Stimulated activated CD8-positive, alpha-beta memory T cell treated with anti-CD3 and anti-CD28 coated beads, Interleukin-7, amount 100 ng/mL, for 1 hour (primary cell): Measurements from ENCODE around the gene AGBL4.
"Not testable (repeated sequence)": the region's sequence is repeated elsewhere in the genome, so short reads cannot be mapped to it uniquely, and the experiment has no call there.

Source experiments
- DNase-seq, 2 donors: peaks; one replicate each; pipeline ENCODE4 v3.0.0-alpha.2; 2020; ENCODE audit warnings: low read depth in 2 of 2

AGBL4 gene

DNA sequence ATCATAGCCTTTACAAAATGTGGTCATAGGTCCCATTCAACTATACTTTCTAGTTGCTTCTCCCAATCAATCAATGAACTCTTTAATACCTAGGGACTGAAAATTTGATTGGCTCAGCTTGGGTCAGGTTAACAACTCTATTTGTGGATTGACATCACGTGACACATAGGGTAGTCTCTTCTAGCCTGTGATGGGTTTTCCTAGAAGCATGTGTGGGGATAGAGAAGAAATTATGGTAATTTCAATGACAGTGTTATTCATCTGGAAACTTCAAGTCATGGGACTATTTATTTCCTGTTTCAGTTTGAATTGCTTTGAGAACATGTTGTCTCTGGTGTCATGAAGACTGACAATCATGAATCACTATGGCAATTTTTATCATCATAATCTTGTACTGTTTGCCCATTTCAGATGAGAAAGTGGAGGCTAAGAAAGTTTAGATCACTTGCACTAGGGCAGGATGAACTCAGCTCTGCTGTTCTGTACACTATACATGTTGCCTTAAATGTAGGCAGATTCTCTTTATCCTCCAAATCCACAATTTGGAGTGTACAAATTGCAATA lies 717.2 kb downstream of the AGBL4 start:
- DNase-seq: no peak

DNA sequence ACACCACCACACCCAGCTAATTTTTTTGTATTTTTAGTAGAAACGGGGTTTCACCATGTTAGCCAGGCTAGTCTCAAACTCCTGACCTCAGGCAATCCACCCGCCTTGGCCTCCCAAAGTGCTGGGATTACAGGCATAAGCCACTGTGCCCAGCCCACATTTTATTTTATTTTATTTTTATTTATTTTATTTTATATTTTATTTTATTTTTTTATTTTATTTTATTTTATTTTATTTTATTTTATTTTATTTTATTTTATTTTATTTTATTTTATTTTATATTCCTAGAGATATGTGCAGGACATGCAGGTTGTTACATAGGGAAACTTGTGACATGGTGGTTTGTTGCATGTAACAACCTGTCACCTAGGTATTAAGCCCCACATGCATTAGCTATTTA lies 721.4 kb downstream of the AGBL4 start:
- DNase-seq: not testable (repeated sequence)

DNA sequence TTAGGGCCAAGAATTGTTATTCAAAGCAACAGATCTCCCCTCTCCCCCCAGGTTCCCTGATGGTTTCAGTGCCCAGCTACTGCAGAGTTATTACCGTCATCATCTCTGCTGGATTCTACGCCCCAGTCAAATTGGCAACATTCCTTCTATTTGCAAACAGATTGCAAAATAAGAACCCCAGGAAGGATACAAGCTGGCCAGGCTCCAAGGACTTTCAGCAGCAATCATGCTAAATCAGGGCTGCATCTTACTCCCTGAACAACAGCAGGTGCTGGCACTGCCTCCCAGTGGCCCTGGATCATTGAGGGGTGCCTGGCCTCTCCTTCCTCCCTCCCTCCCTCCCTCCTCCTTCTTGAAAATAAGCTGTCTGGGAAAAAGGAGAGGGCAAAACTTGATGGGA lies 725.5 kb downstream of the AGBL4 start:
- no peak for DNase-seq

DNA sequence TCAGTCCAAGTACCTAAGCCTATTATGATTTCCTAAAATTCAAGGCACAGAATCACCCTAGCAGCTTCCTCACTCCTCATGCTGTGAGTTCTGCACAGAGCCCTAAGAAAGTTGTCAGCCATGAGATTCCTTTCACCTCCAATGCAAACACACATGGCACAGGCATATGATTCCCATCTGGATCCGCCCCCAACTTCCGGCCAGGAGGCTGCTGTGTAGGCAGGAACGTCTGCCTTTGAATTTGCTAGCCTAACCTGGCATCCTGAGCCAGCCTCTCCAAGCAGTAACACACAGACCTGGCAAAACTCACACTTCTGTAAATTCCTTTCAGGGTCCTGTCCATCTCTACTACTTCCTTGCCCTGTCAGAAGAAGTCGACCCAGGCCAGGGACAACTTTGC lies 726.0 kb downstream of the AGBL4 start:
- no peak for DNase-seq

DNA sequence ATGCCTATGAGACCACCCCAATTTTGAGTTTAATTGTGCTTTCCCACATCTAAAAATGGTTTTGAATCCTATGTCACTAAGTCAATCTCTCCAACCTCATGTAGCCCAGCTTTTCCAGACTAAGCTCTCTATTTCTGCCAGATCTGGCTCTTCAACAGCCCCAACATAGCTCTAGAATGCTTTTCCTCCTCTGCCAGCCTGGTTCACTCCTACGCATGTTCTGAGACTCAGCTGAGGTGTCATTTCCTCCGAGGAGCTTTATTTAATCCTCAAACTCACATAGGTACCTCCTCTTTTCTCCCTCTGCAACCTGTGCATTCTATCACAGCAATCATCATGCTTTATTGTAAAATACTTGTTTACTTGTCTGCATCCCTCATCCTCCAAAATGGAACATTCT lies 729.2 kb downstream of the AGBL4 start:
- DNase-seq: no peak

DNA sequence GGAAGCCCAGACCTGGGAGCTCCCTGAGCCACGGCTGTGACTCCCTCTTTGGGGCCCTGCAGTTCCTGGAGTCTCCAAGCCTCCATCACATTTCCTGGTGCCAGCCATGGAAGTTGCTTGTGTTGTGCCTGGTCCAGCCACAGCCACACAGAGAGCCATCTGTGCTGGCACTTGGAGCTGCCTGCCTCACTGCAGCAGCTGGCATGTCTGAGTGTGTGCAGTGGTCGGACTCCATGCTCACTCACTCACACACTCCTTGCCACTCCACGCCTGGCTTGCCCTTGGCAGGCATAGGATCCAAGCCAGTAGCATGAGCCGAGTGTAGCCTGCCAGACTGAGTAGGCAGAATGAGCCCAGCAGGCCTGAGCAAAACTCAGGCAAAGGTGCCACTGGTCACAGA lies 730.7 kb downstream of the AGBL4 start:
- no peak for DNase-seq

DNA sequence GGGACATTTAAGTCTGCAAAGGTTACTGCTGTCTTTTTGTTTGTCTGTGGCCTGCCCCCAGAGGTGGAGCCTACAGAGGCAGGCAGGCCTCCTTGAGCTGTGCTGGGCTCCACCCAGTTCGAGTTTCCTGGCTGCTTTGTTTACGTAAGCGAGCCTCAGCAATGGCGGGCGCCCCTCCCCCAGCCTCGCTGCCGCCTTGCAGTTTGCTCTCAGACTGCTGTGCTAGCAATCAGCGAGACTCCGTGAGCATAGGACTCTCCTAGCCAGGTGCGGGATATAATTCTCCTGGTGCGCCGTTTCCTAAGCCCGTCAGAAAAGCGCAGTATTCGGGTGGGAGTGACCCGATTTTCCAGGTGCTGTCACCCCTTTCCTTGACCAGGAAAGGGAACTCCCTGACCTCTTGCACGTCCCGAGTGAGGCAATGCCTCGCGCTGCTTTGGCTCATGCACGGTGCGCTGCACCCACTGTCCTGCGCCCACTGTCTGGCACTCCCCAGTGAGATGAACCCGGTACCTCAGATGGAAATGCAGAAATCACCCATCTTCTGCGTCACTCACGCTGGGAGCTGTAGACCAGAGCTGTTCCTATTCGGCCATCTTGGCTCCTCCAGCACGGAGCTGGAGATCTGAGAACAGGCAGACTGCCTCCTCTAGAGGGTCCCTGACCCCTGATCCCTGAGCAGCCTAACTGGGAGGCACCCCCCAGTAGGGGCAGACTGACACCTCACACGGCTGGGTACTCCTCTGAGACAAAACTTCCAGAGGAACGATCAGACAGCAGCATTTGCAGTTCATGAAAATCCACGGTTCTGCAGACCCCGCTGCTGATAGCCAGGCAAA lies 766.3 kb downstream of the AGBL4 start:
- DNase-seq: not testable (repeated sequence)

DNA sequence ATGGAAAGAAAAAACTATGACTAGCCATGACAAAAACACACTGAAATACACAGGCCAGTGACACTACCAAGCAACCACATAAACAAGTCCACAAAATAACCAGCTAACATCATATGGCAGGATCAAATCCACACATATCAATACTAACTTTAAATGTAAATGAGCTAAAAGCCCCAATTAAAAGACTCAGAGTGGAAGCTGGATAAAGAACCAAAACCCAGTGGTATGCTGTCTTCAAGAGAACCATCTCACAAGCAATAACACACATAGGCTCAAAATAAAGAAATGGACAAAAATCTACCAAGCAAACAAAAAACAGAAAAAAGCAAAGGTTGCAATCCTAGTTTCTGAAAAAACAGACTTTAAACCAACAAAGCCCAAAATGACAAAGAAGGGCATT lies 770.8 kb downstream of the AGBL4 start:
- no peak for DNase-seq

DNA sequence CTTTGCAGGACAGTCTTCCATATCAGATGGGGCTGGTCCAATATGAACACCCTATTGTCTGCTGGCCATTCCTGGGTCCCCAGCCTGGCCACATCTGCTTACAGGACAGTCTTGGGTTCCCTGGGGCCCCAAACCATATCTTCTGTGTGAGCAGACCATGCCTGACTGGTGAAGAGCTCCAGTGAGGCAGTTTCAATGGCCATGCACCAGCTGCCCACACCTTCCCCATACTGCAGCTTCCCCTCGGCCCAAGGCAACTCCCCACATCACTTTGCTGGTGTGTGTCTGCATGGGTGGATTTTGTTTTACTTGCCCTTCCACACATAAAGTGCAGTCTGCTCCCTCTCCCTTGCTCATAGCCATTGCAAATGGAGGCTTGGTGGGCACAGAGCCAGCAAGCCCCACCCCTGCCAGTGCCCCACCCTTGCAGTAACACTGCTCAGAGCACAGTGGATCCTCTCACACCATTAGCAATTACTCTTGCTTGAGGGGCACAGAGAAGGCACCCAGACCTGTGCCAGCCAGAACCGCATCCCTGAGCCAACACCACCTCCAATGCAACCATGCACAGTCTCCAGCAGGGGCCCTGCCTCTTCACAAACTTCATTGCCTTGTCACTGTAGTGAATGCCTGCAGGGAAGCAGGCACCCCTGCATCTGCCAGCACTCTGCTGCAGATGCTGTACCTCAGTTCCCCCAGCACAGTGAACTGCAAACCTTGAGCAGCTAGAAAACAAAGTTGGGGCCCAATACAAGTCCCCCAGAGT lies 772.6 kb downstream of the AGBL4 start:
- no peak for DNase-seq

DNA sequence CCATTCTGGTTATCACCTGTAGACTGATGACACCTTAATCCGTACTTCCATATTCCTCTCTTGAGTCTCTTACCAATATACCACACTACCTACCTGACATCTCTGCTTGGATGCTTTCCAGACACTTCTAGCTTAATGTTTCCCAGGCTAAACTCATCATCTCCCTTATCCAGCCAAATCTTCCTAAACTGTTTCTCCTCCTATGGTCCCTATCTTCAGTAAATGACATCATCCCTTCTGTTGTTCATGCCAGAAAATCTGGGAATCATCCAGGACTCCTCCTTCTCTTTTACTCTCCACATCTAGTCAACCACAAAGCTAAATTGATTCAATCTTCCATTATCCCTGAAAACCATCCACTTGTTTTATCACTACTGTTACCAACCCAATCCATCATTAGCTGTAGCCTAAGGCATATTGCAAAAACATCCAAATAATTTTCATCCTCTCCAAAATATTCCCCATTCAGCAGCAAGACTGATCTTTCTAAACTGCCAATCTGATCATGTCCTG lies 783.0 kb downstream of the AGBL4 start:
- no peak for DNase-seq

DNA sequence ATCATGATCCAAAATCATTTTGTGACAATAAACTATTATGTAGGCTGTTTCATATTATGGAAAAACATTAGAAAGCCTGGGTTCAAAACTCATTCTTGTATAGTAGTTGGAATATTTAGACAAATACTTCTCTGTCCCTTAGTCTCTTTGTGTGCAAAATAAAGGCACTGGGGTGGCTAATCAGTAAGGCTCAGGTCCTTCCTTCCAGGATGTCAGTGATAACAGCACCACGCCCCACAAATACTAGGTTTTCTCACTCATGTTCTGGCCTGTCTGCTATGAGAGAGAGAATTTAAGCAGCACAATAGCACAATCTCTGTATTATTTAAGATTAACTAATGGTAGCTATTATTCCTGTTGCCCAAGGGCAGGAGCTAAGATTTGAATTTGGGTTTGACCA lies 788.8 kb downstream of the AGBL4 start:
- DNase-seq: no peak

DNA sequence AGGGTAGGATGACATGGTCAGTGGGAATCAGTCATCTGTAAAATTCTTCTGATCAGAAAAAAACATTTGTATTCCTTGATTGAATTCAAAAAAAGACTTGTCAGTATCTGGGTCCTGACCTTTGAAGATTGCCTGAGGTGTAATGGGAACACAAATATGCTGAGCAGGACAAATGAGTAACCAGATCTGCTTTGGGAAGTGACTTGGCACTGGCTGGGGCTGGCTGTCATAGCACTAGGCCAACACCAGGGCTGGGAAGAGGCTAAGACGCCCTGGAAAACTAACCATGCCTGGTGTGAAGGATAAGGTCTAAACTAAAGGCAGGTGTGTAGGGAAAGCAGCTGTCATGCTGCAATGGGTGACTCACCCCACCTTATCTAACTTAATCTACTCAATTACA lies 794.2 kb downstream of the AGBL4 start:
- no peak for DNase-seq

DNA sequence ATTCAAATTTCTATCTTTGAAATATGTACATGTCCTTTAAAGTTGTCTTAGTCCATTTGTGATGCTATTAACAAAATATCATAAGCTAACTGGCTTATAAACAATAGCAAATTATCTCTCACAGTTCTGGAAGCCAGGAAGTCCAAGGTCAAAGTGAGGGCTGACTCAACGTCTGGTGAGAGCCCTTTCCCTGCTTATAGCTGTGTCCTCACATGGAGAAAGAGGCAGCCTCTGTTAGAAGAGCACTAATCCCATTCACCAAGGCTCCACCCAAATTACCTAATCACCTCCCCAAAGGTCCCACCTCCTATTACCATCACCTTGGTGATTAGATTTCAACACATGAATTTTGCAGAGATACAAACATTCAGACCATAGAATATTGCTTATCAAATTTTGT lies 797.0 kb downstream of the AGBL4 start:
- DNase-seq: no peak

DNA sequence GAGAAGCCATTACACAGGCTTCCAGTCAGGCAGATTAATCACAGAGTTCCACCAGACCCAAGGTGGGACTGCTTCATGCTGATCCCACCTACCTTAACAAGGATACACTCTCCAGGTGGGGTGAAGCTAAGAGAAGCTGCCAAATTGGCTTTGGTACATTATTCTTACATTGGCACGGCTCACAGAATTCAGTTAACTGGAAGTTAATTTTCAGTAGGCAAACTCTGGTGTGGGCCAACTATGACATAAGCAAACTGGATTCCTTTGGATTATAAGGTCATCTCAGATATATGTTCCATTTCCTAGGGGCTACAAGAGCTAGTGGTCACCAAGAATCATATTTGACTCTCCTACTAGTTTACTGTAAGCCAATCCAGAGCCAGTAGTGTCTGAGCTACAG lies 798.3 kb downstream of the AGBL4 start:
- DNase-seq: no peak

DNA sequence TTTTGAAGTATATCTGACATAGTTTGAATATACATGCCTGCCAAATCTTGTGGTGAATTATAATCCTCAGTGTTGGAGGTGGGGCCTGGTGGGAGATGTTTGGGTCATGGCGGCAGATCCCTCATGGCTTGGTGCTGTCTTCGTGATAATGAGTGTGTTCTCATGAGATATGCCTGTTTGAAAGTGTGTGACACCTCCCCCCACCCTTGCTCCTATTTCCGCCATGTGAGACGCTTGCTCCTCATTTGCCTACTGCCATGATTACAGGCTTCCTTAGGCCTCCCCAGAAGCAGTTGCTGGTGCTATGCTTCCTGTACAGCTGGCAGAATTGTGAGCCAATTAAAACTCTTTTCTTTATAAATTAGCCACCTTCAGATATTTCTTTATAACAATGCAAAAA lies 810.5 kb downstream of the AGBL4 start:
- no peak for DNase-seq

DNA sequence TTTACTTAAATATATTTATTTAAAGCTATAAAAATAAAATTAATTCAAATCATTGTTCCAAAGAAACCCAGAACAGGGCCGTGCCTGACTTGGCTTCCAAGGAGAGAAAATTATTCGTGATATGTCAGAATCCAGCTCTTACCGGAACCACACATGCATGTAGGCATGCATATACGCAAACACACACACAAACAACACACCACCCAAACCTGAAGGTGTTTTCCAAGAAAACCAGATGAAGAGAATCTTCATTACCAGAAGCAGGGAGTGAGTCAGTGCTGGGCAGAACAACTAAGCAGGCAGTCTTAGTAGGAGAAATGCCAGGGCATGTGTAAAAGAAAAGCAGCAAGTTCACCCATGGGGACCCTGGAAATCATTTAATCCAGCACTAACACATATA lies 815.0 kb downstream of the AGBL4 start:
- DNase-seq: no peak

DNA sequence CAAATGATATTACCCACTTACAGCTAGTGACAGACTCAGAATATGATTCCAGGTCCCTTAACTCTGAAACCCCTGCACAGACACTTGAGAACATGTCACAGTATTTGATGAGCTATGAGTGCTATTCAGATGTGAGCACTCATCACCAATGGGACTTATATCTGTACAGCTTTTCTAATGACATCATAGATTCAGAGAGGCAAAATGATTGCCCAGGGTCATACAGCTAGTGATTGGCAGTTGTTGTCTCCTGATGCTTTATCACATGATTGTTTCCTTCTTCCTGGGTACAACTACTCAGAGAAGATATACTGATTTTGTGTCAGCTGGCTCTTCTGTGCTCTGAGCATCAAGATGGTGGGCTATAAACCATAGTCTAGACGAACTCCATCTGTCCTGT lies 819.0 kb downstream of the AGBL4 start:
- no peak for DNase-seq

DNA sequence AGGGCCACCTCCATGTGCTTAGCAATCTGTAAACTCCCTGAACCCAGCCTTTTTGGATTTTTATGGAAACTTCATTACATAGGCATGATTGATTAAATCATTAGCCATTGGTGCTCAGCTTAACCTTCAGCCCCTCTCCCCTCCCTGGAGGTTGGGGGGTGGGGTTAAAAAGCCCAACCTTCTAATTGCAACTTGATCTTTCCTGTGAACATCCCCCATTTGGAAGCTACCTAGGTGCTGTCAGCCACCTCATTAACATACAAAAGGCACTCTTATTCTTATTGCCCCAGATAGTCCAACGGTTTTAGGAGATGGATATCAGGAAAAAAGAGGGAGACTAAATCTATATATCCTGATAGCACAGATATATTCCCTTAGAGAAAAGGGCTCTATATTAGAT lies 823.0 kb downstream of the AGBL4 start:
- no peak for DNase-seq

DNA sequence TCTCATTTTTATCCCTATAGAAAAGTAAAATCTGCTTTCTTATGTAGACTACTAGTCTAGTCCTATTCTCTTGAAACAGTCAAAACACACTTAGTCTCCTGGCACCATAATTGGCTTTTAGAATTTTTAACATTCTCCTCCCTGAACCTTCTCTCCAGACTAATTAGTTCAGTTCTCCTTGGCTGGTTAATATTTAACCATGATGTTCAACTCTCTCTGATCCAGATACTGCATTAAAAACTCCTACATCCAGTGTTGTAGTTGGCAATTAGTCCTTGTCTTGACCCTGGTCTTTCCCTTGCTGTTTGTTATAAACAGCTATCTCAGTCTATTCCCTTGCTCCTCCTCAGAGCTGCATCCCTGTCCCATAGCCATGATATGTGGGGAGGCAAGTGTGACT lies 824.2 kb downstream of the AGBL4 start:
- DNase-seq: no peak

DNA sequence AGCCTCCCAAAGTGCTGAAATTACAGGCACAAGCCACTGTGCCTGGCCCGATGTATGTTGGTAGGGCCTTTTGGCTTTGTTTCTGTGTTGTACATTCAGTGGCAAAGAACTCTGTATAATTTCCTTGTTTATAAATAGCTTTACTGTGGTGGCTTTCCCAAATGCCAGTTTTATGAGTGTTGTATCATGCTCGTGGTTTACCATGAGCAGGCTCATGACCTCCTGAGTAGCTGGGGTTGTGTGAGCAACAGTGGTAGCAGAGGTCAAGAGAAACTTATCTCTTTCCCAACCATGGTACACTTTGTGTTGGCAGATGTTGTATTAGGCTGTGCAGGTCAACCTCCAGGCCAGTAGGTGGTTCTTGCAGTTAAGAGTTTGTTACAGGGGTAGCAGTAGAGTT lies 826.7 kb downstream of the AGBL4 start:
- DNase-seq: no peak

DNA sequence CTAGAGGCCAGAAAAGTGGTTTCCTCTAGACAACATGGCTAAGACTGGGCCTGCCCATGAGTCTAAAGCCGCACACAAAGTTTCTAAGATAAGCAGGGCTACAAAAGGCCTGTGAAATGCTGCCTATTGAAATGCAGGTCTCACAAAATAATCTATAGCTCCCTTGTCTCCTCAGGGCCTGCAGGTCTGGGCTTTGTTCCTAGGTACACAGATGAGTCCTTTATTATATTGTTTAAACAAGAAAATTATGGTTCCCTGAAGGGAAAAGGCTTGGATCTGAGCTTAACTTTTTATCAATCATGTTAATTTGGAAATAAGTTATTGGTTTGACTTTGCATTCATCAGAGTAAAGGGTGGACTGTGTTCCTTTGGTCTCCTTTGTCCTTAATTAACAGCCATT lies 833.6 kb downstream of the AGBL4 start:
- no peak for DNase-seq

DNA sequence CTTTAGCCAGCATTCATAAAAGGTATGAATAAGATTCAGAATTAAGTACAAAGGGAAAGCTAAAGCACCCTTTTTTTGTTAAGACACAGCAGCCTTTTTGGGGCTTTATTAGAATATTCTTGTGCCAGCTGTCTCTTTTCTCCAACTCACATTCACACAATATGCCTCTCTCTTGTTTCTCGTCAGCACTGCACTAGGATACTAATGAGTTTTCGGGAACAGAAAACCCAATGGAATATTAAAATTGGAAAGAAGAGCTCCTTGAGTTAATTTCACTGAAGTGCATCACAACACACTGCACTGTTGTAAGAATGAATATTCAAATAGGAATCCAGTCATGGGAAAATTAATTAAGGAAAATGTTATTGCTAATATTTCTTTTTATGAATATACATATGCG lies 836.7 kb downstream of the AGBL4 start:
- DNase-seq: no peak

DNA sequence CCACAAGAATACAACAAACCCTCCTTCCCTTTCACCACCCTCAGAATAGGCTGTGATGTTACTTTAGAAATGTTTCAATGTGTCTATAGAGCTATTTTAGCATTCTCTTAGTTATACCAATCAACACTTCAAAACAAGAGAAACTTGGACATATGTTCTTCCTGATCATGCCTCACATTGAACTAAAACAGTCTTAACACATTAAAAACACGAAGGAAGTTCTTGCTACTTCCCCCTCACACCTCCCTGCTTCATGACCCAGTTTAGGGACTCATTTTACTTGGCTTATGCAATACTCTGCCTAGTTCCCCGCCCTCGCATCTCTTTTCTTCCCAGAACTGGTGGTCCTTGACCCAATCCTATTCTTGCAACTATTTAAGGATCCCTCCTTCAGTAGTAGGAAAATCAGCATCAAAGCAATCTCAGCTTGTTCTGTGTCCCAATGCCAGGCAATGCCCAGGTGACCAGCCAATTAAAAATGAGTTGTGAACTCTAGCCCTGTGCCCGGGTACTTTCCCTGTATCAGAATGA lies 838.2 kb downstream of the AGBL4 start:
- no peak for DNase-seq
